GM21717 (cell line): Measurements from ENCODE around the gene HILPDA.
A peak's percentile ranks its signal among the peaks of the same experiment; 100 is the strongest.
"Not testable (repeated sequence)": the region's sequence is repeated elsewhere in the genome, so short reads cannot be mapped to it uniquely, and the experiment has no call there.

Experiments
- ATAC-seq: cut with Tn5 transposase; IDR thresholded peaks from one replicate; pipeline ENCODE4 v1.9.1; 2021; ENCODE audit warnings: mild to moderate bottlenecking, moderate library complexity; ENCODE audit not compliant: unreplicated experiment

The HILPDA gene

GRCh38 chr7:128459394-128459878, 3.8 kb downstream of the HILPDA start:
- ATAC-seq: peak; percentile 37

- ATAC-seq: no peak
Measured at GRCh38 chr7:128462460-128462859, 6.8 kb downstream of the HILPDA start.

- ATAC-seq: not testable (repeated sequence)
Measured at GRCh38 chr7:128463345-128463744, 7.7 kb downstream of the HILPDA start.

GRCh38 chr7:128463933-128464332, 8.3 kb downstream of the HILPDA start:
- ATAC-seq: not testable (repeated sequence)

GRCh38 chr7:128466871-128467270, 11.2 kb downstream of the HILPDA start:
- ATAC-seq: not testable (repeated sequence)

- ATAC-seq: peak; percentile 92
Measured at GRCh38 chr7:128476402-128477335, 21.0 kb downstream of the HILPDA start, which contains the start of gene METTL2B. TSS of gene METTL2B (plus strand) at chr7:128476748. CDS start at chr7:128476766, 18 bp downstream.

GRCh38 chr7:128477336-128477690, 21.6 kb downstream of the HILPDA start:
- ATAC-seq: not testable (repeated sequence)

GRCh38 chr7:128479082-128479481, 23.4 kb downstream of the HILPDA start:
- not testable (repeated sequence) for ATAC-seq

- ATAC-seq: not testable (repeated sequence)
Measured at GRCh38 chr7:128488134-128488533, 32.5 kb downstream of the HILPDA start.

- no peak for ATAC-seq
Measured at GRCh38 chr7:128497405-128497804, 41.7 kb downstream of the HILPDA start.

GRCh38 chr7:128505416-128505815, 49.7 kb downstream of the HILPDA start:
- ATAC-seq: not testable (repeated sequence)

GRCh38 chr7:128506819-128507218, 51.1 kb downstream of the HILPDA start:
- ATAC-seq: peak; percentile 50

- ATAC-seq: not testable (repeated sequence)
Measured at GRCh38 chr7:128507321-128507993, 51.8 kb downstream of the HILPDA start.
